ENCODE measurements around the gene BHMT2.

Gene BHMT2

DNA sequence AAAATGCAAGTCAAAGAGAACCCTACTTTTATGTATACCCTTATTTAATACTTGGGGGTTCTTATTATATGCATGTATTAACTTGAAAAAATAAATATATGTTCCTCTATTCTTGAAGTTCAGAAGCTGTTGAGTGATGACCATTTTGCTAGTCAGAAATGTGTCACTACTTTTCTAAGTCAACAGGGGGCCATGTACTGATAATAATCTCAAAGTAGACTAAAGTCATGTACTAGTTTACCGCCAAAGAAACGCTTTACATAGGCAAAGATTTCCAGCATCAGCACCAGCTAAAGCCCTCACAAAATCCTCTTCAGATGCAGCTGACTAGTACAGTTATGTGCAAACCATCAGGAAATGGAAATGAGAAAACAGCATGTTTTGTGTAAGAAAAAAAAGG lies 36.3 kb downstream of the BHMT2 start:
- Histone ChIP-seq H3K4me3 (ENCODE audit: low read length, poor library complexity, severe bottlenecking) (no peak overlapping the region), H3K36me3 (ENCODE audit: insufficient read depth, low read length) (no peaks in the 10 kb centered on the region), H3K79me2 (ENCODE audit: insufficient read depth, low read length) (no peaks in the 10 kb centered on the region), H3K9me3 (ENCODE audit: insufficient read depth, low read depth, low read length) (no peaks in the 10 kb centered on the region), H3K27me3 (ENCODE audit: insufficient read depth, low read length, poor library complexity, severe bottlenecking) (no peaks in the 10 kb centered on the region), H3K4me1 (ENCODE audit: insufficient read depth, low read length, poor library complexity, severe bottlenecking) (peaks cover 48% of the 10 kb centered on the region), H3K9me2 (replicated peaks; ENCODE audit: low read depth, low read length) (no peaks in the 10 kb centered on the region), H2AFZ (ENCODE audit: low read length) (peak overlapping the region; percentile 83), H4K20me1 (ENCODE audit: insufficient read depth, low read length, poor library complexity, severe bottlenecking) (no peaks in the 10 kb centered on the region), H3K4me2 (ENCODE audit: low read depth, low read length, poor library complexity, severe bottlenecking) (no peak overlapping the region), H3K9ac (ENCODE audit: low read depth, low read length, poor library complexity, severe bottlenecking) (no peak overlapping the region), H3F3A (ENCODE audit: low read depth) (no peaks in the 10 kb centered on the region)
- no peak for TF ChIP-seq EZH2phosphoT487 (IDR thresholded peaks at IDR 0.05; ENCODE audit: borderline replicate concordance)
- TF ChIP-seq, protein P1, sequence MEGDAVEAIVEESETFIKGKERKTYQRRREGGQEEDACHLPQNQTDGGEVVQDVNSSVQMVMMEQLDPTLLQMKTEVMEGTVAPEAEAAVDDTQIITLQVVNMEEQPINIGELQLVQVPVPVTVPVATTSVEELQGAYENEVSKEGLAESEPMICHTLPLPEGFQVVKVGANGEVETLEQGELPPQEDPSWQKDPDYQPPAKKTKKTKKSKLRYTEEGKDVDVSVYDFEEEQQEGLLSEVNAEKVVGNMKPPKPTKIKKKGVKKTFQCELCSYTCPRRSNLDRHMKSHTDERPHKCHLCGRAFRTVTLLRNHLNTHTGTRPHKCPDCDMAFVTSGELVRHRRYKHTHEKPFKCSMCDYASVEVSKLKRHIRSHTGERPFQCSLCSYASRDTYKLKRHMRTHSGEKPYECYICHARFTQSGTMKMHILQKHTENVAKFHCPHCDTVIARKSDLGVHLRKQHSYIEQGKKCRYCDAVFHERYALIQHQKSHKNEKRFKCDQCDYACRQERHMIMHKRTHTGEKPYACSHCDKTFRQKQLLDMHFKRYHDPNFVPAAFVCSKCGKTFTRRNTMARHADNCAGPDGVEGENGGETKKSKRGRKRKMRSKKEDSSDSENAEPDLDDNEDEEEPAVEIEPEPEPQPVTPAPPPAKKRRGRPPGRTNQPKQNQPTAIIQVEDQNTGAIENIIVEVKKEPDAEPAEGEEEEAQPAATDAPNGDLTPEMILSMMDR (conservative IDR thresholded peaks at IDR 0.05; ENCODE audit: low read length): peak; percentile 59

DNA sequence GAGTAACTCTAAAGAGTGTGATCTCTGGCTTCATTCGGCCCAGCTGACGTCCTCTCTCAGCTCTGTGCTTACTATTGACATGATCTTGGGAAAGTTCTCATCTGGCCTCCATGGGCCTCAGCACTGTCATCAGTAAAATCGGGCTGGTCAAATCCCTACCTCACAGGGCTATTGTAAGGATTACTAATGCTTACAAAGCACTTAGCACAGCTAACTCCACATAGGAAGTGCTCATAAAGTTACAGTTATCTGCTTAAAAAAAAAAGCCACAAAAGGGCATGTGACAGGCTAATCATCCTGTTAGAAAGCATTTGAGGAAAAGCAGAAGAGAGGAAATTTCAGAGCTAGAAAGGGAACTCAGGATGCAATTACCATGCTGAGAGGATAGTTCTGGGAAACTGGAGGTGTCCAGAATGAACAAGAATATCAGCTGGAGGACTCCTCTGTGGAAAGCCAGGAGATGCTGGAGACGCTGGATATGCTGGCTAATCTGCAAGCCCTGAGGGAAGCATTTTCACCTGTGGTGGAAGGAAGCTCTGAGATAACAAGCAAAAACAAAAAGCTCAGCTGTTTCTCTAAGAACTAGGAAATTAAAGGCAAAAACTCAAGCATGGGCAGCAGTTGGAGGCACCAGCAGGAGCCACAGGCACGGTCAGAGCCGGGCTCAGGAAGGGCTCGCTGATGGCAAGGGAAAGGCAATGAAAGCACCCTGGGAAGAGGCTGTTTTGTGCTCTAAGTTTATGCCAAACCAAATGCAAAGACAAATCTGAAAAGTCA lies 37.6 kb downstream of the BHMT2 start:
- Histone ChIP-seq H3K9me3 (ENCODE audit: insufficient read depth, low read depth, low read length) (no peaks in the 10 kb centered on the region), H3K36me3 (ENCODE audit: insufficient read depth, low read length) (no peaks in the 10 kb centered on the region), H3K4me1 (ENCODE audit: insufficient read depth, low read length, poor library complexity, severe bottlenecking) (peaks cover 47% of the 10 kb centered on the region), H4K20me1 (ENCODE audit: insufficient read depth, low read length, poor library complexity, severe bottlenecking) (no peaks in the 10 kb centered on the region), H2AFZ (ENCODE audit: low read length) (peak overlapping the region; percentile 83), H3F3A (ENCODE audit: low read depth) (no peaks in the 10 kb centered on the region), H3K4me3 (ENCODE audit: low read length, poor library complexity, severe bottlenecking) (peak overlapping the region; percentile 58), H3K27me3 (ENCODE audit: insufficient read depth, low read length, poor library complexity, severe bottlenecking) (no peaks in the 10 kb centered on the region), H3K9me2 (replicated peaks; ENCODE audit: low read depth, low read length) (no peaks in the 10 kb centered on the region), H3K4me2 (ENCODE audit: low read depth, low read length, poor library complexity, severe bottlenecking) (peak overlapping the region; percentile 65), H3K79me2 (ENCODE audit: insufficient read depth, low read length) (no peaks in the 10 kb centered on the region), H3K9ac (ENCODE audit: low read depth, low read length, poor library complexity, severe bottlenecking) (peak overlapping the region; percentile 63)
- TF ChIP-seq EZH2phosphoT487 (IDR thresholded peaks at IDR 0.05; ENCODE audit: borderline replicate concordance): no peak
- TF ChIP-seq, protein P1 (conservative IDR thresholded peaks at IDR 0.05; ENCODE audit: low read length): no peak

DNA sequence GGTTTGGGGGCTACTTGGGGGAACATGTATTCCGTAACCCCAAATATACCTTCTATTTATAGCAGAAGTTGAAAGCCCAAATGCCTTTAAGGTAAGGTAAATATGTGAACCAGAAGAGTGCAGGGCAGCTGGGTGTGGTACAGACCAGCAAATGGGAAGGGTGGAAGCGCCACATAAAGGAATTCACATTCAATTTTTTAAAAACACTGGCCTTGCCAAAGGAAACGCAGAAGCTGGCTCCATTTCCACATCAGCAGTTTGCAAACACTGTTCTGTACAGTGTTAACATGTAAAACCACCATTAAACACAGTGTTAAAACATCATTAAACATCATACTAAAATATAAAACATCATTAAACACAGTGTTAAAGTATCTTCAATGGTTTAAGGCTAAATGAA lies 38.5 kb downstream of the BHMT2 start:
- peak overlapping the region; percentile 65 for H3K4me2 ChIP-seq (ENCODE audit: low read depth, low read length, poor library complexity, severe bottlenecking)
- no peaks in the 10 kb centered on the region for H4K20me1 ChIP-seq (ENCODE audit: insufficient read depth, low read length, poor library complexity, severe bottlenecking)
- H3K9me3 ChIP-seq (ENCODE audit: insufficient read depth, low read depth, low read length): no peaks in the 10 kb centered on the region
- peaks cover 38% of the 10 kb centered on the region for H3K4me1 ChIP-seq (ENCODE audit: insufficient read depth, low read length, poor library complexity, severe bottlenecking)
- H3F3A ChIP-seq (ENCODE audit: low read depth): no peaks in the 10 kb centered on the region
- H3K79me2 ChIP-seq (ENCODE audit: insufficient read depth, low read length): no peaks in the 10 kb centered on the region
- H3K9me2 ChIP-seq (replicated peaks; ENCODE audit: low read depth, low read length): no peaks in the 10 kb centered on the region
- 0 out of 2 replicates have a peak overlapping the region, but pooled peaks have one; percentile 0 for H2AFZ ChIP-seq (ENCODE audit: low read length)
- peak overlapping the region; percentile 63 for H3K9ac ChIP-seq (ENCODE audit: low read depth, low read length, poor library complexity, severe bottlenecking)
- H3K4me3 ChIP-seq (ENCODE audit: low read length, poor library complexity, severe bottlenecking): no peak overlapping the region
- TF ChIP-seq, protein P1 (conservative IDR thresholded peaks at IDR 0.05; ENCODE audit: low read length): no peak
- TF ChIP-seq EZH2phosphoT487 (IDR thresholded peaks at IDR 0.05; ENCODE audit: borderline replicate concordance): no peak
- no peaks in the 10 kb centered on the region for H3K36me3 ChIP-seq (ENCODE audit: insufficient read depth, low read length)
- no peaks in the 10 kb centered on the region for H3K27me3 ChIP-seq (ENCODE audit: insufficient read depth, low read length, poor library complexity, severe bottlenecking)
